Dermis blood vessel endothelial cell (primary cell): ENCODE results near the gene SYNJ2. TPM values are rescaled to one million over a fixed set of nuclear protein-coding genes. Genes with fewer than 3 reads are reported as not detected.
A peak's percentile ranks its signal among the peaks of the same experiment; 100 is the strongest.

Experiments
- DNase-seq: peaks from one replicate; pipeline ENCODE4 v3.0.0; 2010
- total RNA-seq: library from RNA; depleted of rRNA; stranded (reverse); fragments of >200 nt; gene quantifications from 2 replicates; pipeline ENCODE4 v1.2.3, GENCODE V29; 2014

Gene SYNJ2
- total RNA-seq, 1 donor from 2014 or later, result 34.7 TPM

GRCh38 chr6:158028421-158028820, 46.8 kb downstream of the SYNJ2 start:
- DNase-seq, result no peak

- DNase-seq, result no peak
Measured at GRCh38 chr6:158028876-158029275, 47.2 kb downstream of the SYNJ2 start.

- DNase-seq, result no peak
Measured at GRCh38 chr6:158029668-158030230, 48.1 kb downstream of the SYNJ2 start.

GRCh38 chr6:158030380-158031300, 49.0 kb downstream of the SYNJ2 start:
- DNase-seq, result no peak

GRCh38 chr6:158031381-158032353, 50.0 kb downstream of the SYNJ2 start:
- DNase-seq, result peak; percentile 70

GRCh38 chr6:158032354-158032733, 50.7 kb downstream of the SYNJ2 start:
- DNase-seq, result no peak

GRCh38 chr6:158033077-158033750, 51.6 kb downstream of the SYNJ2 start:
- no peak for DNase-seq

GRCh38 chr6:158033751-158034702, 52.4 kb downstream of the SYNJ2 start:
- no peak for DNase-seq

- no peak for DNase-seq
Measured at GRCh38 chr6:158036261-158036660, 54.6 kb downstream of the SYNJ2 start.

GRCh38 chr6:158037021-158037420, 55.4 kb downstream of the SYNJ2 start:
- DNase-seq, result no peak

GRCh38 chr6:158037771-158038170, 56.1 kb downstream of the SYNJ2 start:
- DNase-seq, result no peak

GRCh38 chr6:158038291-158039177, 56.9 kb downstream of the SYNJ2 start:
- no peak for DNase-seq

GRCh38 chr6:158039178-158039557, 57.5 kb downstream of the SYNJ2 start:
- DNase-seq, result no peak

- peak; percentile 50 for DNase-seq
Measured at GRCh38 chr6:158039571-158040050, 57.9 kb downstream of the SYNJ2 start.

GRCh38 chr6:158040051-158040803, 58.6 kb downstream of the SYNJ2 start:
- DNase-seq, result peak; percentile 98

- DNase-seq, result peak; percentile 77
Measured at GRCh38 chr6:158040804-158041347, 59.2 kb downstream of the SYNJ2 start.

GRCh38 chr6:158041370-158041769, 59.7 kb downstream of the SYNJ2 start:
- peak; percentile 55 for DNase-seq

GRCh38 chr6:158041788-158042187, 60.1 kb downstream of the SYNJ2 start:
- no peak for DNase-seq
